Mesenchymal stem cell (in vitro differentiated cells and primary cell): ENCODE data around the gene CBX3.

Experiments
- DNase-seq: peaks from one replicate; pipeline ENCODE4 v3.0.0-alpha.2; 2013
- H2AFZ ChIP-seq: one replicate; pipeline ENCODE4 v1.6.1; 2013; ENCODE audit warnings: low read depth, mild to moderate bottlenecking, control low read depth, inconsistent platforms, low read length, moderate library complexity
- H2AK5ac ChIP-seq: 2 replicates; pipeline ENCODE4 v1.6.1; 2013; ENCODE audit warnings: low read length, moderate library complexity, mild to moderate bottlenecking, inconsistent platforms; ENCODE audit not compliant: severe bottlenecking
- H2BK120ac ChIP-seq: one replicate; pipeline ENCODE4 v1.6.1; 2013; ENCODE audit warnings: low read depth, mild to moderate bottlenecking, inconsistent platforms, low read length, moderate library complexity
- H2BK12ac ChIP-seq, 2 experiments: one replicate each; pipeline ENCODE4 v1.6.1; 2013; ENCODE audit warnings: inconsistent platforms in 2 of 2, low read length in 2 of 2, mild to moderate bottlenecking in 2 of 2, moderate library complexity in 2 of 2, control low read depth in 1 of 2
- H2BK15ac ChIP-seq: one replicate; pipeline ENCODE4 v1.6.1; 2013; ENCODE audit warnings: mild to moderate bottlenecking, low read depth, inconsistent platforms; ENCODE audit not compliant: poor library complexity, severe bottlenecking
- H2BK5ac ChIP-seq: 2 replicates; pipeline ENCODE4 v1.6.1; 2013; ENCODE audit warnings: low read depth, mild to moderate bottlenecking, low read length, control low read depth, inconsistent platforms; ENCODE audit not compliant: poor library complexity, severe bottlenecking
- H3K14ac ChIP-seq, 2 experiments: one replicate each; pipeline ENCODE4 v1.6.1; 2013; ENCODE audit warnings: inconsistent platforms in 2 of 2, low read length in 2 of 2, control low read depth in 1 of 2, mild to moderate bottlenecking in 1 of 2, moderate library complexity in 1 of 2
- H3K18ac ChIP-seq, 2 experiments: one replicate each; pipeline ENCODE4 v1.6.1; 2013; ENCODE audit warnings: inconsistent platforms in 2 of 2, low read length in 2 of 2, control low read depth in 1 of 2, low read depth in 1 of 2, mild to moderate bottlenecking in 1 of 2
- H3K23ac ChIP-seq, 2 experiments: one replicate each; pipeline ENCODE4 v1.6.1; 2013; ENCODE audit warnings: inconsistent platforms in 2 of 2, low read length in 2 of 2, mild to moderate bottlenecking in 2 of 2, moderate library complexity in 2 of 2, control low read depth in 1 of 2
- H3K27ac ChIP-seq: 2 replicates; pipeline ENCODE4 v1.5.1; 2013; ENCODE audit warnings: mild to moderate bottlenecking, moderate library complexity, low read length, control low read depth, inconsistent platforms; ENCODE audit not compliant: poor library complexity, severe bottlenecking
- H3K27me3 ChIP-seq, 2 experiments: 2 replicates each; pipeline versions ENCODE4 v1.6.1 to v1.7.0; 2013; ENCODE audit warnings: low read length in 2 of 2, mild to moderate bottlenecking in 2 of 2, moderate library complexity in 2 of 2, control low read depth in 1 of 2, inconsistent platforms in 1 of 2; ENCODE audit not compliant: control insufficient read depth in 1 of 2, insufficient read depth in 1 of 2
- H3K36me3 ChIP-seq, 2 experiments: 2 replicates each; pipeline versions ENCODE4 v1.6.1 to v1.7.0; 2013; ENCODE audit warnings: low read length in 2 of 2, control low read depth in 1 of 2, inconsistent platforms in 1 of 2, low read depth in 1 of 2, mild to moderate bottlenecking in 1 of 2; ENCODE audit not compliant: insufficient read depth in 2 of 2, control insufficient read depth in 1 of 2
- H3K4ac ChIP-seq, 2 experiments: one replicate each; pipeline ENCODE4 v1.6.1; 2013; ENCODE audit warnings: inconsistent platforms in 2 of 2, low read length in 2 of 2, mild to moderate bottlenecking in 2 of 2, moderate library complexity in 2 of 2, control low read depth in 1 of 2, low read depth in 1 of 2
- H3K4me1 ChIP-seq: 2 replicates; pipeline ENCODE4 v1.6.1; 2013; ENCODE audit warnings: low read depth, low read length, control low read depth; ENCODE audit not compliant: control insufficient read depth, insufficient read depth
- H3K4me2 ChIP-seq: 2 replicates; pipeline ENCODE4 v1.6.1; 2013; ENCODE audit warnings: low read length, mild to moderate bottlenecking, inconsistent platforms; ENCODE audit not compliant: poor library complexity, severe bottlenecking
- H3K4me3 ChIP-seq, 2 experiments: 2 replicates each; pipeline versions ENCODE4 v1.5.1 to v1.7.0; 2013; ENCODE audit warnings: low read length in 2 of 2, mild to moderate bottlenecking in 2 of 2, control low read depth in 1 of 2, low read depth in 1 of 2; ENCODE audit not compliant: insufficient read depth in 1 of 2
- H3K79me1 ChIP-seq: replicated peaks from 2 replicates; pipeline ENCODE4 v1.6.1; 2013; ENCODE audit warnings: mild to moderate bottlenecking, control low read depth, low read length, inconsistent platforms; ENCODE audit not compliant: poor library complexity, severe bottlenecking
- H3K9ac ChIP-seq: 2 replicates; pipeline ENCODE4 v1.7.0; 2013; ENCODE audit warnings: mild to moderate bottlenecking, low read length, moderate library complexity
- H3K9me3 ChIP-seq: 2 replicates; pipeline ENCODE4 v1.7.0; 2013; ENCODE audit warnings: mild to moderate bottlenecking, low read length; ENCODE audit not compliant: control insufficient read depth
- H4K8ac ChIP-seq: one replicate; pipeline ENCODE4 v1.6.1; 2013; ENCODE audit warnings: inconsistent platforms, mild to moderate bottlenecking, low read length, moderate library complexity
- H4K91ac ChIP-seq: one replicate; pipeline ENCODE4 v1.6.1; 2013; ENCODE audit warnings: mild to moderate bottlenecking, low read length, inconsistent platforms
- WGBS: methylation state at CpG from one replicate; pipeline ENCODE4 v1.1.7; 2013; ENCODE audit warnings: mixed read lengths; 5-methylcytosine and 5-hydroxymethylcytosine counted together

Gene CBX3

GRCh38 chr7:26224359-26224758 is 22.8 kb downstream of the CBX3 start:
- no peak overlapping the region for H3K18ac ChIP-seq
- peaks cover 0 to 8% of the 10 kb centered on the region in 2 experiments for H3K27me3 ChIP-seq
- no peaks in the 10 kb centered on the region for H3K4me1 ChIP-seq
- no peak overlapping the region for H3K9ac ChIP-seq
- DNase-seq, result no peak
- no peak overlapping the region for H2AFZ ChIP-seq
- H2AK5ac ChIP-seq, result no peak overlapping the region
- no peak overlapping the region for H3K14ac ChIP-seq
- no peak overlapping the region for H2BK15ac ChIP-seq
- H3K4me2 ChIP-seq, result no peak overlapping the region
- no peak overlapping the region for H3K23ac ChIP-seq
- H4K91ac ChIP-seq, result no peak overlapping the region
- no peak overlapping the region for H2BK5ac ChIP-seq
- H4K8ac ChIP-seq, result no peak overlapping the region
- no peak overlapping the region for H2BK12ac ChIP-seq
- no peaks in the 10 kb centered on the region for H3K9me3 ChIP-seq
- no peak overlapping the region for H2BK120ac ChIP-seq
- WGBS, result 89% methylated on average over 5 of the region's 5 CpGs
- H3K27ac ChIP-seq, result no peak overlapping the region
- H3K4me3 ChIP-seq, result no peak overlapping the region
- no peak overlapping the region for H3K4ac ChIP-seq
- H3K79me1 ChIP-seq, result no peaks in the 10 kb centered on the region
- H3K36me3 ChIP-seq, result no peaks in the 10 kb centered on the region

- Histone ChIP-seq H2AK5ac (no peak overlapping the region), H3K14ac (no peak overlapping the region), H3K23ac (no peak overlapping the region), H3K36me3 (no peaks in the 10 kb centered on the region), H3K9me3 (no peaks in the 10 kb centered on the region), H2BK15ac (no peak overlapping the region), H3K4me2 (no peak overlapping the region), H3K18ac (no peak overlapping the region), H3K9ac (no peak overlapping the region), H3K79me1 (no peaks in the 10 kb centered on the region), H3K27me3 (peaks cover 0 to 8% of the 10 kb centered on the region in 2 experiments), H2BK12ac (no peak overlapping the region), H3K27ac (no peak overlapping the region), H4K8ac (no peak overlapping the region), H2BK5ac (no peak overlapping the region), H3K4me3 (no peak overlapping the region), H4K91ac (no peak overlapping the region), H3K4me1 (no peaks in the 10 kb centered on the region), H2AFZ (no peak overlapping the region), H3K4ac (no peak overlapping the region), H2BK120ac (no peak overlapping the region)
- 64% methylated on average over 1 of the region's 2 CpGs for WGBS
- no peak for DNase-seq
Observed at GRCh38 chr7:26227987-26228386, 26.4 kb downstream of the CBX3 start.

- Histone ChIP-seq H3K4ac (no peak overlapping the region), H3K9ac (no peak overlapping the region), H3K79me1 (no peaks in the 10 kb centered on the region), H4K91ac (no peak overlapping the region), H2AK5ac (no peak overlapping the region), H3K4me3 (no peak overlapping the region), H3K14ac (no peak overlapping the region), H2BK5ac (no peak overlapping the region), H3K23ac (no peak overlapping the region), H4K8ac (no peak overlapping the region), H3K9me3 (no peaks in the 10 kb centered on the region), H3K4me2 (no peak overlapping the region), H3K18ac (no peak overlapping the region), H2BK12ac (no peak overlapping the region), H3K27ac (no peak overlapping the region), H3K36me3 (no peaks in the 10 kb centered on the region), H2BK15ac (no peak overlapping the region), H2BK120ac (no peak overlapping the region), H2AFZ (no peak overlapping the region), H3K27me3 (peaks cover 4 to 17% of the 10 kb centered on the region in 2 experiments), H3K4me1 (no peaks in the 10 kb centered on the region)
- 80% methylated on average over 5 of the region's 5 CpGs for WGBS
- DNase-seq, result no peak
Observed at GRCh38 chr7:26233902-26234511, 32.5 kb downstream of the CBX3 start.

- Histone ChIP-seq H3K4me1 (no peaks in the 10 kb centered on the region), H4K91ac (no peak overlapping the region), H2BK12ac (no peak overlapping the region), H3K4me3 (no peak overlapping the region), H3K4me2 (no peak overlapping the region), H2BK120ac (no peak overlapping the region), H3K14ac (peak overlapping the region in 1 of 2 experiments; percentile 26), H3K27me3 (peaks cover 4 to 17% of the 10 kb centered on the region in 2 experiments), H3K18ac (no peak overlapping the region), H3K9ac (no peak overlapping the region), H2BK5ac (no peak overlapping the region), H3K79me1 (no peaks in the 10 kb centered on the region), H3K27ac (no peak overlapping the region), H4K8ac (no peak overlapping the region), H2AFZ (no peak overlapping the region), H3K9me3 (no peaks in the 10 kb centered on the region), H3K4ac (no peak overlapping the region), H3K23ac (no peak overlapping the region), H3K36me3 (no peaks in the 10 kb centered on the region), H2BK15ac (no peak overlapping the region), H2AK5ac (no peak overlapping the region)
- no peak for DNase-seq
- WGBS, result 80% methylated on average over 2 of the region's 6 CpGs
Observed at GRCh38 chr7:26237035-26237807, 35.7 kb downstream of the CBX3 start.
